PC-3 (cell line): Measurements from ENCODE around the gene CELF1.

Source experiments
- CTCF ChIP-seq: fragments of 300-600 bp; sonication (generic); conservative IDR thresholded peaks from 2 replicates; pipeline ENCODE4 v1.5.1; 2017; ENCODE audit warnings: antibody characterized with exemption, low read depth, mild to moderate bottlenecking, low read length
- EZH2phosphoT487 ChIP-seq: fragments of 300-600 bp; sonication (generic); IDR thresholded peaks from 2 replicates; pipeline ENCODE4 v1.6.1; 2018; ENCODE audit warnings: mild to moderate bottlenecking, antibody characterized with exemption, low read length, borderline replicate concordance

- no peak for TF ChIP-seq CTCF
- TF ChIP-seq EZH2phosphoT487 = no peak
These were observed 54.3 kb downstream of the CELF1 start for GRCh38 chr11:47498584-47499152.
